Suprapubic skin (tissue), 3 donors: Measurements from ENCODE around the gene ARHGAP44.

Source experiments
- CTCF ChIP-seq, 2 donors: fragments of 200-600 bp in 1 of 2; fragments of 450-650 bp in 1 of 2; sonication (generic) in 1 of 2; IDR thresholded peaks; one replicate each; pipeline ENCODE4 v1.5.1; 2016 to 2019; ENCODE audit warnings: antibody characterized with exemption in 2 of 2, mild to moderate bottlenecking in 1 of 2, moderate library complexity in 1 of 2
- POLR2A ChIP-seq, 2 donors: fragments of 450-650 bp; IDR thresholded peaks; one replicate each; pipeline ENCODE4 v1.6.1; 2017; ENCODE audit warnings: antibody characterized with exemption in 2 of 2, mild to moderate bottlenecking in 2 of 2, moderate library complexity in 2 of 2

- TF ChIP-seq POLR2A (IDR thresholded peaks at IDR 0.05) (no peak), CTCF (IDR thresholded peaks at IDR 0.05) (no peak)
Measured at GRCh38 chr17:13027246-13027645, 237.9 kb downstream of the ARHGAP44 start.
